H9 (cell line): Measurements from ENCODE around the gene LTF. TPM values are rescaled to one million over a fixed set of nuclear protein-coding genes. Genes with fewer than 3 reads are reported as not detected.

Source experiments
- DNase-seq: peaks from one replicate; pipeline ENCODE4 v3.0.0-alpha.2; 2017
- H2AFZ ChIP-seq: one replicate; pipeline ENCODE4 v1.6.1; 2013; ENCODE audit warnings: mild to moderate bottlenecking, low read length, control low read depth, moderate library complexity
- H2AK5ac ChIP-seq: 2 replicates; pipeline ENCODE4 v1.6.1; 2013; ENCODE audit warnings: low read length, control low read depth, mixed read lengths; ENCODE audit not compliant: insufficient read length
- H2BK120ac ChIP-seq: one replicate; pipeline ENCODE4 v1.6.1; 2013; ENCODE audit warnings: low read depth, mild to moderate bottlenecking, low read length, control low read depth, inconsistent platforms; ENCODE audit not compliant: poor library complexity, severe bottlenecking
- H2BK12ac ChIP-seq: 2 replicates; pipeline ENCODE4 v1.6.1; 2013; ENCODE audit warnings: low read length, control low read depth, mixed read lengths, low read depth; ENCODE audit not compliant: insufficient read length
- H2BK15ac ChIP-seq: 2 replicates; pipeline ENCODE4 v1.6.1; 2013; ENCODE audit warnings: low read depth, low read length, control low read depth
- H2BK20ac ChIP-seq: one replicate; pipeline ENCODE4 v1.6.1; 2013; ENCODE audit warnings: low read depth, mild to moderate bottlenecking, low read length, control low read depth, inconsistent platforms; ENCODE audit not compliant: poor library complexity, severe bottlenecking
- H2BK5ac ChIP-seq: 2 replicates; pipeline ENCODE4 v1.6.1; 2013; ENCODE audit warnings: low read length, control low read depth, mixed read lengths; ENCODE audit not compliant: insufficient read length
- H3K14ac ChIP-seq: 2 replicates; pipeline ENCODE4 v1.6.1; 2013; ENCODE audit warnings: low read length, control low read depth; ENCODE audit not compliant: insufficient read depth
- H3K18ac ChIP-seq: 2 replicates; pipeline ENCODE4 v1.6.1; 2013; ENCODE audit warnings: low read depth, mild to moderate bottlenecking, mixed read lengths, low read length, control low read depth; ENCODE audit not compliant: insufficient read length
- H3K23ac ChIP-seq: 2 replicates; pipeline ENCODE4 v1.6.1; 2013; ENCODE audit warnings: low read length, control low read depth, mixed read lengths, low read depth; ENCODE audit not compliant: insufficient read length
- H3K23me2 ChIP-seq: 2 replicates; pipeline ENCODE4 v1.6.1; 2013; ENCODE audit warnings: low read depth, mild to moderate bottlenecking, mixed read lengths, low read length, control low read depth; ENCODE audit not compliant: insufficient read length, poor library complexity, severe bottlenecking
- H3K27ac ChIP-seq: 2 replicates; pipeline ENCODE4 v1.5.1; 2013; ENCODE audit warnings: low read length, control low read depth, mixed read lengths, low read depth; ENCODE audit not compliant: insufficient read length
- H3K27me3 ChIP-seq: 2 replicates; pipeline ENCODE4 v1.6.1; 2013; ENCODE audit warnings: low read length, control low read depth, inconsistent platforms; ENCODE audit not compliant: insufficient read depth
- H3K4ac ChIP-seq: 2 replicates; pipeline ENCODE4 v1.6.1; 2013; ENCODE audit warnings: low read depth, mild to moderate bottlenecking, control low read depth, inconsistent platforms, low read length, moderate library complexity
- H3K4me1 ChIP-seq: 2 replicates; pipeline ENCODE4 v1.6.1; 2013; ENCODE audit warnings: low read length, control low read depth, inconsistent platforms; ENCODE audit not compliant: insufficient read depth
- H3K4me2 ChIP-seq: 2 replicates; pipeline ENCODE4 v1.6.1; 2013; ENCODE audit warnings: low read length, control low read depth, mixed read lengths; ENCODE audit not compliant: insufficient read length, insufficient read depth
- H3K56ac ChIP-seq: 2 replicates; pipeline ENCODE4 v1.6.1; 2013; ENCODE audit warnings: low read depth, mild to moderate bottlenecking, mixed read lengths, low read length, control low read depth; ENCODE audit not compliant: insufficient read length
- H3K79me1 ChIP-seq: 2 replicates; pipeline ENCODE4 v1.6.1; 2013; ENCODE audit warnings: low read depth, mild to moderate bottlenecking, moderate library complexity, low read length, control low read depth, inconsistent platforms; ENCODE audit not compliant: insufficient read depth, poor library complexity, severe bottlenecking
- H3K79me2 ChIP-seq: 2 replicates; pipeline ENCODE4 v1.6.1; 2013; ENCODE audit warnings: low read length, control low read depth, inconsistent platforms; ENCODE audit not compliant: insufficient read depth
- H3K9ac ChIP-seq: 2 replicates; pipeline ENCODE4 v1.6.1; 2013; ENCODE audit warnings: low read length, control low read depth, mixed read lengths; ENCODE audit not compliant: insufficient read length; ENCODE audit errors: extremely low read depth
- H3K9me3 ChIP-seq: one replicate; pipeline ENCODE4 v1.6.1; 2013; ENCODE audit warnings: low read depth, low read length, inconsistent platforms; ENCODE audit not compliant: control insufficient read depth
- H3T11ph ChIP-seq: one replicate; pipeline ENCODE4 v1.6.1; 2013; ENCODE audit warnings: mild to moderate bottlenecking, low read length, control low read depth, inconsistent platforms
- H4K20me1 ChIP-seq: one replicate; pipeline ENCODE4 v1.6.1; 2013; ENCODE audit not compliant: control insufficient read depth, insufficient read length, insufficient read depth
- H4K5ac ChIP-seq: 2 replicates; pipeline ENCODE4 v1.6.1; 2013; ENCODE audit warnings: low read depth, mild to moderate bottlenecking, mixed read lengths, low read length, control low read depth; ENCODE audit not compliant: insufficient read length
- H4K8ac ChIP-seq: replicated peaks from 2 replicates; pipeline ENCODE4 v1.6.1; 2013; ENCODE audit warnings: low read length, control low read depth, mixed read lengths, low read depth; ENCODE audit not compliant: insufficient read length
- H4K91ac ChIP-seq: 2 replicates; pipeline ENCODE4 v1.6.1; 2013; ENCODE audit warnings: low read depth, mild to moderate bottlenecking, moderate library complexity, mixed read lengths, low read length, control low read depth; ENCODE audit not compliant: insufficient read length
- H3K27ac Mint-ChIP-seq, 3 experiments: 2 replicates in 2 of 3; 3 replicates in 1 of 3; pipeline ENCODE4 v1.8.0; 2020 to 2021; ENCODE audit warnings: mixed read lengths in 3 of 3, mild to moderate bottlenecking in 1 of 3, moderate library complexity in 1 of 3
- H3K27me3 Mint-ChIP-seq: 2 replicates; pipeline ENCODE4 v1.8.0; 2021; ENCODE audit warnings: low read depth, mild to moderate bottlenecking, moderate library complexity, mixed read lengths
- H3K36me3 Mint-ChIP-seq, 3 experiments: 2 replicates in 2 of 3; 3 replicates in 1 of 3; pipeline ENCODE4 v1.8.0; 2020 to 2021; ENCODE audit warnings: low read depth in 3 of 3, mixed read lengths in 3 of 3; ENCODE audit not compliant: insufficient read depth in 1 of 3
- H3K4me1 Mint-ChIP-seq, 2 experiments: 2 replicates each; pipeline ENCODE4 v1.8.0; 2020; ENCODE audit warnings: mixed read lengths in 2 of 2
- H3K4me3 Mint-ChIP-seq, 2 experiments: 2 replicates in 1 of 2; 3 replicates in 1 of 2; pipeline ENCODE4 v1.8.0; 2020 to 2021; ENCODE audit warnings: mild to moderate bottlenecking in 2 of 2, mixed read lengths in 2 of 2, moderate library complexity in 1 of 2
- H3K9me3 Mint-ChIP-seq, 2 experiments: 2 replicates in 1 of 2; 3 replicates in 1 of 2; pipeline ENCODE4 v1.8.0; 2020; ENCODE audit warnings: mild to moderate bottlenecking in 2 of 2, mixed read lengths in 2 of 2, moderate library complexity in 1 of 2
- CTCF ChIP-seq: fragments of 200-600 bp; sonication (generic); conservative IDR thresholded peaks from 3 replicates; pipeline ENCODE4 v1.8.0; 2021; ENCODE audit warnings: antibody characterized with exemption, mild to moderate bottlenecking
- WGBS: extraction: QIAGEN DNeasy Blood & Tissue Kit; methylation state at CpG from one replicate; pipeline ENCODE4 v1.1.7; 2013; ENCODE audit warnings: missing lambda C conversion rate, low lambda C conversion rate, mixed read lengths; ENCODE audit not compliant: insufficient read length; ENCODE audit errors: extremely low coverage; 5-methylcytosine and 5-hydroxymethylcytosine counted together
- total RNA-seq: library from RNA; stranded (reverse); gene quantifications from 2 replicates; pipeline ENCODE4 v1.2.1, GENCODE V29; 2021

The LTF gene
- total RNA-seq, 1 experiment from 2014 or later = not detected

- H3K36me3 Mint-ChIP-seq = no peaks in the 10 kb centered on the region
Observed at GRCh38 chr3:46401579-46401978, 63.1 kb downstream of the LTF start.

More at GRCh38 chr3:46401579-46401978, 63.1 kb downstream of the LTF start:
- Mint-ChIP-seq H3K4me1 (peaks cover 0 to 2% of the 10 kb centered on the region in 2 experiments; a peak in 1 of 4 replicates), H3K4me3 (no peak overlapping the region), H3K9me3 (no peaks in the 10 kb centered on the region), H3K27ac (no peak overlapping the region), H3K27me3 (peaks cover 4% of the 10 kb centered on the region)
- Histone ChIP-seq H2BK15ac (no peak overlapping the region), H2BK5ac (no peak overlapping the region), H4K20me1 (no peaks in the 10 kb centered on the region), H3K79me1 (no peaks in the 10 kb centered on the region), H3K9ac (no peak overlapping the region), H3K27me3 (no peaks in the 10 kb centered on the region), H3K14ac (no peak overlapping the region), H2BK120ac (no peak overlapping the region), H2AK5ac (no peak overlapping the region), H3K4me2 (no peak overlapping the region), H2BK12ac (no peak overlapping the region), H4K8ac (no peak overlapping the region), H2AFZ (no peak overlapping the region), H3K27ac (no peak overlapping the region), H3K9me3 (no peaks in the 10 kb centered on the region), H3K23ac (no peak overlapping the region), H4K5ac (no peak overlapping the region), H3T11ph (no peak overlapping the region), H3K4me1 (no peaks in the 10 kb centered on the region), H4K91ac (no peak overlapping the region), H3K79me2 (no peaks in the 10 kb centered on the region), H3K56ac (no peak overlapping the region), H2BK20ac (no peak overlapping the region), H3K4ac (no peak overlapping the region), H3K23me2 (no peaks in the 10 kb centered on the region), H3K18ac (no peak overlapping the region)
- DNase-seq = no peak
- no peak for TF ChIP-seq CTCF
- no CpG with 5 or more reads among the region's 2 CpGs for WGBS
